CD4-positive, alpha-beta T cell treated with Interleukin-17A for 4 hours (primary cell): ENCODE data around the gene TUBA4A.

Experiments
- DNase-seq: peaks from one replicate; pipeline ENCODE4 v3.0.0-alpha.2; 2020; ENCODE audit warnings: mixed read lengths

Gene TUBA4A

DNA sequence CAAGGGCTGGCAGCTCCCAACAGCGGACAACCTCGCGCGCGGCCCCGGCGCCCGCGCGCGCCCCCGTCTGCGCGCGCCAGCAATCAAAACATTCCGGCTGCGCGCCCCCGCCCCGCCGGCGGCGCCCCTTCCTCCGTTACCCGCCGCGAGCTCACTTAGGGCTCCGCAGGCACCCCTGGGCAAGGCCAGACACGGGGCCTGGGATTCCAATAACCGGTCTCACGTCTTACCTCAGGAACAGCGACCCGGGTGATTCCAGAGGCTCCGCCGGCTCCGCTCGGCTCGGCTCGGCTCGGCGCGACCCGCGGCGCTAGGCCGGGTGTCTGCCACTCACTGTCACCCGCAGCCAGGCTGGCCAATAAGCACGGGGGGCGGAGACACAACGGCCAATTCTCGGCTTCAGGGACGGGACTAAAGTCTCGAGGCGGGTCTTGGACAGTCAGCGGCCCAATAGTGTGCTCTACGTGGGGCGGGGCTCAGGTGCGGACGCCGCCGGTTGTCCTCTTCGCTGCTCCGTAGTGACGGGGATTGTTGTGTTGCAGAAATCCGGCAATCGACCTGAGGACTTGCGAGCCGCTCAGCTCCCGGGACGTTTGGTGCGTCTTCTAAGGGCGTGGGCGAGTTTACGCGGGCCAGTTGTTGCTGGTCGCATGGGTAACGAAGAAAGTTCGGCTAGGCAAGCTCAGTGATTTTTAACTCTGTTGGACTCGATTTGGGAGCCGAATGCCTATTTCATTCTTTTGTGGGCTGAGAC lies 24.2 kb downstream of the TUBA4A start, which contains the start of the genes ANKZF1 and ATG9A:
TSS of gene ANKZF1 (plus strand) at position 502 of the 754 bp plus-strand sequence. CDS start 452 bp downstream, outside the sequence.
TSS of gene ATG9A (minus strand) at position 332 of the 754 bp plus-strand sequence. CDS start 1,612 bp downstream, outside the sequence.
- DNase-seq, result peak; percentile 98

DNA sequence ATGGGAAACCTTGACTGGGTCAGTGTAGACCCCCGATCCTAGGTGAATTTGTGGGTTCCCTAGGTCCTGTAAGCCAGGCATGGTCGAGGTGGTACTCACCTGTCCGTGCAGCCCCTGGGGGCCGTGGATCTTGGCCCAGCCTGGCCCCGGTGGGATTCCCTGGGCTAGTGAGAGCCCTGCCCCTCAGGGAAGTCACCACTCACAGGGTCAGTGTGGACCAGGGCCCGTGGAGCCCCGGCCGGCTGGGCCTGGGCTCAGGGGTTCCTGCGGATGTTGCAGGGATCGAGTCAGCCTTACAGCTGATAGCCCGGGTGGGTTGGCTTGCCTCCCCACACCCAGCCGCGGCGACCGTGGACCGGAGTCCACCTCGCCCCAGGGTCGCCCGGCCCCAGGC lies 24.8 kb downstream of the TUBA4A start:
- DNase-seq, result no peak

GRCh38 chr2:219228041-219228910 lies 25.4 kb downstream of the TUBA4A start:
- DNase-seq, result peak; percentile 23

- no peak for DNase-seq
These were observed 28.4 kb downstream of the TUBA4A start for GRCh38 chr2:219225350-219225749.

GRCh38 chr2:219223831-219224610 lies 29.7 kb downstream of the TUBA4A start:
- DNase-seq, result no peak

DNA sequence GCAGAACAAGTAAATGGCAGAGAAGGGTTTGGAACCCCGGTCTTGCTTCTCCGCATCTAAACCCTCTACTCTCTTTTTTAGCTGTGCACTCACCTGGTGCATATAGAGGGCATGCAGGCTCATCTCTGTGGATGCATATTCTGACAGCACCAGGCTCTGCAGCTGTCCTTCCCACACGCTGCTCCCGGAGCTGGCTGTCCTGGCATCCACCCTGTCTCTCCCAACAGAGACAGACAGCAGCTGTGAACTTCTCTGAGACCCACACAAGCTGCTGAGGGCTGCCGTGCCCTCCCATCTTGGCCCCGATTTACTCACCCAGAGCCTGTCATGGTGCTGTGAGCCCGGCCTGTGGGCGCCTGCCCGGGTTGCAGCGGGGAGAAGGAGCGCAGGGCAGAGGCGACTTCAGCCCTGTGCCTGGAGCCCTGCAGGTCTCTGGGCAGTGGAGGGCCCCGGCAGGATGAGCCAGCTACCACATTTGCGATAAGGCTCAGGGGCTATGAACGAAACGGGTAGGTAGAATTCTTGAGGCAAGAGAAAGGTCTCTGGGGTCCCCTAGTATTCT lies 31.7 kb downstream of the TUBA4A start:
- no peak for DNase-seq

- DNase-seq, result no peak
These were observed 32.9 kb downstream of the TUBA4A start for GRCh38 chr2:219220652-219221402.

GRCh38 chr2:219219784-219220532 lies 33.8 kb downstream of the TUBA4A start:
- no peak for DNase-seq

DNA sequence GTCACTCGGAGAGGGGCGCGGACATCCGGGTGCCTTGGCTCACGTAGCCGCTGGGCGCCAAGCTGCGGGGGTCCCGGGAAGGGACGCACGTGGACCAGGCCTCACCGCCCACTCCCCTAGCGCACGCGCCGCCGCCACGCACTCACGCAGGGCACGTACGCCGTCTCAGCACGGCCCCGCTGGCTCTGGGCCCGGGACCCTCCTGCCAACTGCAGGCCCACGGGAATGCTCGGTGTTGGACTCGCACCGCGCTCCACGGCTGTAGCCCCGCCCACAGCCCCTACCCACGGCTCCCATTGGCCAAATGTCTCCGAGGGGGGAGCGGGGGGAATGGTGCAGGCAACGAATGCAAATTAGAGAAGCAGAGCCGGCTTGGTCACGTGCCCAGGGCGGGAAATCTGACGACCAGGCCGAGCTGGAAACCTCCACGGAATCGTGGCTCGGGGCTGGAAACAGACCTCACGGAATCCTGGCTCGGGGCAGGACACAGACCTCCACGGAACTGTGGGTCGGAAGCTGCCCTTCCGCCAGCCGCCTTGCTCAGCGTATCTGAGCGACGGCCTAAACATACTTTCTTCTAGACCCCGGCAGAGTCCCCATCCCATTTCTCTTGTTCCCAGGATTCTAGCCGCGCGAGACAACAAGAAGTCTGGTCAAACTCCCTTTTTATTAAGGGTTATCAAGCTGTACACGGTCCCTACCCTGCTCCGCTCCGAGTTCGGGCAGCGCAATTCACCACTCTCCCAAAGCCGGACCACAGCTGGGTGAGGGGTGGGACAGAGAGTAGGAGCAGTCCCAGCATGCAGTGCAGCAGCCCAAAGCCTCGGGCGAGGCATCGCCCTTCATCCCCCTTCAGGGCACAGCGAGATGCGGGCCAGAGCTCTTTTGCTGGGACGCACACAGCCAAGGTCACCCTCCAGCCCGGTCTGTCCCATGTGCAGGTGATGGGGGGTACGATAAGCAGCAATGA lies 34.7 kb downstream of the TUBA4A start, which contains the start of gene ABCB6:
TSS of gene ABCB6 (minus strand) at position 227 of the 970 bp plus-strand sequence. CDS start 285 bp downstream, outside the sequence.
- DNase-seq, result peak; percentile 92

DNA sequence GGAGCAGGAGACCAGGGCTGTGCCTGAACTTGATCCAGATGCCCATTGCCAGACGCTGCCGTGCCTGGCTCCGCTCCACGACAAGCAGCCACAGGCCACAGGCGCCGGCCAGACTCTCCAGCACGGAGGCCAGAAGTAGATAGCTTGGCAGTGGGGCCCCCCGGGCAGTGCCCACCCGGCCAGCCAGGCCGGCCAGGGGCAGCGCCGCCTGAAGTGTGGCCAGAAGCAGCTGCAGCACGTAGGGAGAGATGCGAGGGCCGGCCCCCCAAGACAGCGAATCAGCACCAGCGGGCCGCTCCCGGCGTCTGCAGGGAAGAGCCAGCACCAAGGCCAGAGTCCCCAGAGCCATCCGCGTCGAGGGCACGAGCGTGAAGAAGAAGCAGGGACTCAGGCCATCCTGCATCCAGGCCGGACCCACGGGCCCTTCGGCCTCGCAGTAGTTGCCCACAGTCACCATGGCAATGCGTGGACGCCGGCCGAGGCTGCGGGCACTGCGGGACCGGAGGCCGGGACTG lies 35.4 kb downstream of the TUBA4A start:
- peak; percentile 40 for DNase-seq

GRCh38 chr2:219216535-219216915 lies 37.2 kb downstream of the TUBA4A start:
- DNase-seq, result no peak

GRCh38 chr2:219215871-219216534 lies 37.7 kb downstream of the TUBA4A start:
- no peak for DNase-seq

- no peak for DNase-seq
These were observed 38.9 kb downstream of the TUBA4A start for GRCh38 chr2:219214786-219215185.

DNA sequence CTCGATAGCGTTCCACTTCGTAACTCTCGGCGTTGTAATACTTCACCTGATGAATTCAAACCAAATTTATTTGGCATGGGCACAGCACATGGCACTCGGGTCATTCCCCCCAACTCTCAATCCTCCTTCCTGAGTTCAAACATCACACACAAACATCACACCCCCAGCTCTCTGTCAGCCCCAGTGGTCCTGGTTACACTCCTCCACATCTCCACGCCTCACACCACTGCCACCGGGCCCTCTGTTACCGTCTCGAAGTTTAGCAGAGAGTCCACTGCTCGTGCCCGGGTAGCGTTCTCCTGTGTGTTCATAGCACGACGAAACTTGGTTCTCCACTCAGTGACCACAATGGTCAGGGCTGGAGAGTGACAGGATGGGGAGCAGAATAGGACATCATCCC lies 39.6 kb downstream of the TUBA4A start:
- no peak for DNase-seq

- no peak for DNase-seq
These were observed 40.1 kb downstream of the TUBA4A start for GRCh38 chr2:219213486-219214071.

DNA sequence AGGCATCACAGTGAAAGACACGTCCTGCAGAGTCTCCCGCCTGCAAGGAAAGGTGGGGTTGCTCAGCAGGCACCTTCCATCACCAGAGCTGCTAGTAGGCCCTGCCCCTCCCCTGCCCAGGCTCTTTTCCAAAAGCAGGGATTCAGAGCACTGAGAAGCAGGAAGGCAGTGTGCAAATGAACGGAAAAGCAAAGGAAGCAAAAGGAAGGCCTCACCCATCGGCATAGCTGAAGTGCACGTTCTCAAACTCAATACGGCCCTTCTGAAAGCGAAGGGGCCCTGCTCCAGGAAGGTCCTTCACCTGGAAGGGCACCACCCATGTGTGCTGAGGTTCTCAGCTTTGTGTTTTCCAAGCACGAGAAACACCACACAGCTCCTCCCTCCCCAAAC lies 40.7 kb downstream of the TUBA4A start:
- DNase-seq, result no peak

GRCh38 chr2:219210886-219211362 lies 42.8 kb downstream of the TUBA4A start:
- no peak for DNase-seq

- DNase-seq, result no peak
These were observed 43.4 kb downstream of the TUBA4A start for GRCh38 chr2:219210196-219210885.
